T-helper 1 cell treated with Interleukin-12 subunit alpha and Interleukin-12 subunit beta and Interleukin-4 antibody, amounts not matched to agents 30 μg/mL and 1 μg/mL, for 36 hours (primary cell): ENCODE measurements around the gene FAM107A.
"Not testable (repeated sequence)": the region's sequence is repeated elsewhere in the genome, so short reads cannot be mapped to it uniquely, and the experiment has no call there.

Experiments
- H3K27ac Mint-ChIP-seq: one replicate; pipeline ENCODE4 v1.8.0; 2021; ENCODE audit warnings: mild to moderate bottlenecking, mixed read lengths
- H3K27me3 Mint-ChIP-seq: one replicate; pipeline ENCODE4 v1.8.0; 2021; ENCODE audit warnings: low read depth, mixed read lengths
- H3K36me3 Mint-ChIP-seq: one replicate; pipeline ENCODE4 v1.8.0; 2021; ENCODE audit warnings: low read depth, mixed read lengths
- H3K4me1 Mint-ChIP-seq: one replicate; pipeline ENCODE4 v1.8.0; 2021; ENCODE audit warnings: low read depth, mixed read lengths
- H3K4me3 Mint-ChIP-seq: one replicate; pipeline ENCODE4 v1.8.0; 2021; ENCODE audit warnings: mild to moderate bottlenecking, moderate library complexity, mixed read lengths
- H3K9me3 Mint-ChIP-seq: one replicate; pipeline ENCODE4 v1.8.0; 2021; ENCODE audit warnings: mixed read lengths

Gene FAM107A

GRCh38 chr3:58528629-58529028, 48.6 kb downstream of the FAM107A start:
- H3K9me3 Mint-ChIP-seq, result no peaks in the 10 kb centered on the region
- H3K27ac Mint-ChIP-seq, result no peak overlapping the region
- H3K4me1 Mint-ChIP-seq, result peaks cover 6% of the 10 kb centered on the region

GRCh38 chr3:58527440-58527839, 49.8 kb downstream of the FAM107A start:
- not testable (repeated sequence) for H3K4me3 Mint-ChIP-seq, H3K27ac Mint-ChIP-seq, H3K27me3 Mint-ChIP-seq, H3K36me3 Mint-ChIP-seq, H3K9me3 Mint-ChIP-seq, H3K4me1 Mint-ChIP-seq

More at GRCh38 chr3:58528629-58529028, 48.6 kb downstream of the FAM107A start:
- Mint-ChIP-seq H3K4me3 (no peak overlapping the region), H3K27me3 (peaks cover 4% of the 10 kb centered on the region), H3K36me3 (no peaks in the 10 kb centered on the region)

DNA sequence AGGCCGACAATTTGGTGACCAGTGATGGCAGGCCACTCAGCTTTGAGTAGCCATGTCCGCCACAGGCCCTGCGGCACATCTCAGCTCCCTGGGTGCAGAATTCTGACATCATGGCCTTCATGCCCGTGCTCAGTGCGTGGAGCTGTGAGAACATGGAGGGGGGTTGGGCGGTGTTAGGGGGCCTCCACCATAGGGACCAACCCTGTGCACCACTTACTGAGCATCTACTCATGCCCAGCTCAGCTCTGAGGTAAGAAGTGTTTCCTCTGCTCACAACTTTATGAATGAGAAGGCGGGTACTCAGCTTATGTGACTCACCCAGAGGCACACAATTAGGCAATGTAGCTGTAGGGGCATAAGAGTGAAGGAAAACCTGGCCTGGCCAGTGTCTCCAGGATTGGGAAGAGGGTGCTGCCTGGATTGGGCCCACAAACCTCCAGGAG, 50.7 kb downstream of the FAM107A start:
- Mint-ChIP-seq H3K4me1 (no peaks in the 10 kb centered on the region), H3K27ac (no peak overlapping the region), H3K4me3 (no peak overlapping the region), H3K36me3 (no peaks in the 10 kb centered on the region), H3K9me3 (no peaks in the 10 kb centered on the region), H3K27me3 (no peaks in the 10 kb centered on the region)

DNA sequence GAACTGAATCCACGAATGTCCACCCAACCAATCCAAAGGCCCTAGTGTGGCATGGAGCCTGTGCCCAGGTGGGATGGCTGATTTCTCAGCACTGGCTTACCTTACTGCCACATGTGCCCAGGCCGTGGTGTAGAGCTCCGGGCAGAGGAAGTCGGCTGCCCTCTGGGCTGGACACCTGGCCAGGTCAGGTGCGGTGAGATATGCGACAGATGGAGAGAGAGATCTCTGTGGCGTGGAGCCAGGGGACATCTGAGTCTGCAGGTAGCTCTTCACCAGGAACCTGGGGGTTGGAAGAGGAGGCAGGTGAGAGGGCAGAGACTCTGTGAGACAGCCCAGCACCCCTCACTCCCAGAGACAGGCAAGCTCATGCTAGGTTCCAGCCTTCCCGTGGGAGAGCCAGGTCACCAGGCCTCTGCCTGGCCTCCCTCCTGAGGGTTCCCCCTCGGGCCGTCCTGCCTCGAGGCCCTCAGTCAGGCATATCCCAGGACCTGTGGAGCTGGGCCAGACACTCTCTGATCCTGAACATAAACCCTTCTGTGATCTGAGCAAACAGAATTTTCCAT, 52.8 kb downstream of the FAM107A start:
- no peaks in the 10 kb centered on the region for H3K27me3 Mint-ChIP-seq
- no peak overlapping the region for H3K4me3 Mint-ChIP-seq

DNA sequence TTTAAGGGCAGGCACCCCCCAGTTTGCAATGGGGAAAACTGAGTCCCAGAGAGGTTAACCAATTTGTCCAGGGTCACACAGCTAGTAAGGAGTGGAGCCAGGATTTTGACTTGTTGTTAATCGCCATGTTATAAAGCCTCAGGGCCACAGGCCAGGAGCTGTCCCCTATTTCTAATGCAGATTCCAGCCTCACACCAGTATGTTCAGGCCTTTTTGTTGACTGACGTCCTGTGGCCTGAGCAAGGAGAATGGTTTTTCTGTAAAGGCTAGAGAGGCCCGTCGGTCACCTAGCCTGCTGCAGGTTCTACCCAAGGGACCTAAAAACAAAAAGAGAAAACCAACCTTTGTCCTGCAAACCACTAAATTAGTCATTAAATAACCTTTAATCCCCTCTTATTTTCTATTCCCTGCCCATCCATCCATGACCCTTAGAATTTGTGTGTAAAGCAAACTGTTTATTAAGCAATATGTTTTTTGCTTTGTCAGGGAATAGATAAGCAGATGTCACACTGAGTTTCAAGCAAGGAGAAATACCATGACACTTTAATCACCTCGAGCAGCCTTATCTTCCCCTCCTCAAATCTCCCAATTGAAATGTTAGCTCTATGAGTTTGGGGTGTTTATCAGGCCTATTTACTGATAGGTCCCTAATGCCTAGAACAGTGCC, 54.3 kb downstream of the FAM107A start:
- H3K4me3 Mint-ChIP-seq, result no peak overlapping the region
- H3K9me3 Mint-ChIP-seq, result no peaks in the 10 kb centered on the region
- peaks cover 4% of the 10 kb centered on the region for H3K27me3 Mint-ChIP-seq
- no peaks in the 10 kb centered on the region for H3K4me1 Mint-ChIP-seq
- no peak overlapping the region for H3K27ac Mint-ChIP-seq
- no peaks in the 10 kb centered on the region for H3K36me3 Mint-ChIP-seq

More for the DNA sequence above, 52.8 kb downstream of the FAM107A start:
- Mint-ChIP-seq H3K9me3 (no peaks in the 10 kb centered on the region), H3K27ac (no peak overlapping the region), H3K36me3 (no peaks in the 10 kb centered on the region), H3K4me1 (no peaks in the 10 kb centered on the region)

GRCh38 chr3:58521917-58522631, 55.1 kb downstream of the FAM107A start:
- Mint-ChIP-seq H3K27me3 (peaks cover 4% of the 10 kb centered on the region), H3K27ac (no peak overlapping the region), H3K4me1 (no peaks in the 10 kb centered on the region), H3K36me3 (no peaks in the 10 kb centered on the region), H3K9me3 (no peaks in the 10 kb centered on the region), H3K4me3 (no peak overlapping the region)

GRCh38 chr3:58521336-58521670, 55.9 kb downstream of the FAM107A start:
- Mint-ChIP-seq H3K27ac (no peak overlapping the region), H3K36me3 (no peaks in the 10 kb centered on the region), H3K4me1 (no peaks in the 10 kb centered on the region), H3K27me3 (peaks cover 8% of the 10 kb centered on the region), H3K4me3 (no peak overlapping the region), H3K9me3 (no peaks in the 10 kb centered on the region)

- H3K27me3 Mint-ChIP-seq, result peaks cover 8% of the 10 kb centered on the region
- no peaks in the 10 kb centered on the region for H3K36me3 Mint-ChIP-seq
- no peak overlapping the region for H3K4me3 Mint-ChIP-seq
- H3K9me3 Mint-ChIP-seq, result no peaks in the 10 kb centered on the region
- H3K4me1 Mint-ChIP-seq, result no peaks in the 10 kb centered on the region
- no peak overlapping the region for H3K27ac Mint-ChIP-seq
Measured at GRCh38 chr3:58520403-58521335, 56.5 kb downstream of the FAM107A start.

GRCh38 chr3:58519668-58520402, 57.4 kb downstream of the FAM107A start:
- H3K36me3 Mint-ChIP-seq, result no peaks in the 10 kb centered on the region
- no peaks in the 10 kb centered on the region for H3K4me1 Mint-ChIP-seq
- H3K4me3 Mint-ChIP-seq, result no peak overlapping the region
- no peak overlapping the region for H3K27ac Mint-ChIP-seq
- H3K27me3 Mint-ChIP-seq, result peaks cover 8% of the 10 kb centered on the region
- H3K9me3 Mint-ChIP-seq, result no peaks in the 10 kb centered on the region

DNA sequence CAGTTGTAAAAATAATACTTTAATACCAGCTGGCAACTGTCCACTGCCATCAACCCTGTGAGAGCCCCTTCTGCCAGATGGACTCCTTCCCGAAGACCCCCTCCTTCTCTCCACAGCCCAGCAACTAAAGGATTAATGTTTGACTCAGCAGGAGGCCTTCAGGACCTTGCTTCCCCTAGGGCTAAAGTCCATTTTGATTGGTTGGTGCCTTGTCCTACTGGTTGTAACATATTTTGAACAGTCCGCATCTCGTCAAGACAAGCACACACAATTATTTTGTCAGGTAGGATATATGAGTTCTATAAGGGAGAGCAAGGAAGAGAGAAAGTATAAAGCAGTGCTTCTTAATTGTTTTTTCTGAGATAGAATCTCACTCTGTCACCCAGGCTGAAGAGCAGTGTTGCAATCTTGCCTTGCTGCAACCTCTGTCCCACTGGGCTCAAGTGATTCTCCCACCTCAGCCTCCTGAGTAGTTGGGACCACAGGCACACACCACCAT, 58.9 kb downstream of the FAM107A start:
- Mint-ChIP-seq H3K27me3 (peaks cover 12% of the 10 kb centered on the region), H3K4me3 (no peak overlapping the region), H3K9me3 (no peaks in the 10 kb centered on the region), H3K27ac (no peak overlapping the region), H3K4me1 (no peaks in the 10 kb centered on the region), H3K36me3 (no peaks in the 10 kb centered on the region)

DNA sequence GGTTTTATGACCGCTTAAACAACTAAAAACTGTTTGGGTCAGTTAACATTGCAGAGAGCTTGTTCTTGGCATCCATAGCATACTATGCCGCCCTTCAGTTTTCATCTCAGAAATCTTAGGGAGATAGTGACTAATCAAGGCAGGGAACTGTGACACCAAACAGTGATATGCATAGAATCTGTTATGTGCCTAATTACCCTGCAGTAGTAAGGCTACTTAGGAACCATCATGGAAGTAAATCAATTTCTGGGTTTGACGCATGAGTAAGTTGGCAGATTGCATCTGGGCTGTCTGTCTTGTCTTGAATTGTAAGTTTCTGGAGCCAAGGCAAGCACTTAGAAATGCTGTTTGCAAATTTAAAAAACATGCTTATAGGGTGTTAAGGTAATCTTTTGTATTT, 62.8 kb downstream of the FAM107A start:
- Mint-ChIP-seq H3K4me3 (no peak overlapping the region), H3K27me3 (peaks cover 12% of the 10 kb centered on the region), H3K36me3 (no peaks in the 10 kb centered on the region), H3K9me3 (no peaks in the 10 kb centered on the region), H3K27ac (no peak overlapping the region), H3K4me1 (no peaks in the 10 kb centered on the region)
